ENCODE measurements around the gene KIAA0753. TPM values are rescaled to one million over a fixed set of nuclear protein-coding genes. Genes with fewer than 3 reads are reported as not detected.

Gene KIAA0753
- total RNA-seq, 1 experiment from 2014 or later = 13.0 TPM

DNA sequence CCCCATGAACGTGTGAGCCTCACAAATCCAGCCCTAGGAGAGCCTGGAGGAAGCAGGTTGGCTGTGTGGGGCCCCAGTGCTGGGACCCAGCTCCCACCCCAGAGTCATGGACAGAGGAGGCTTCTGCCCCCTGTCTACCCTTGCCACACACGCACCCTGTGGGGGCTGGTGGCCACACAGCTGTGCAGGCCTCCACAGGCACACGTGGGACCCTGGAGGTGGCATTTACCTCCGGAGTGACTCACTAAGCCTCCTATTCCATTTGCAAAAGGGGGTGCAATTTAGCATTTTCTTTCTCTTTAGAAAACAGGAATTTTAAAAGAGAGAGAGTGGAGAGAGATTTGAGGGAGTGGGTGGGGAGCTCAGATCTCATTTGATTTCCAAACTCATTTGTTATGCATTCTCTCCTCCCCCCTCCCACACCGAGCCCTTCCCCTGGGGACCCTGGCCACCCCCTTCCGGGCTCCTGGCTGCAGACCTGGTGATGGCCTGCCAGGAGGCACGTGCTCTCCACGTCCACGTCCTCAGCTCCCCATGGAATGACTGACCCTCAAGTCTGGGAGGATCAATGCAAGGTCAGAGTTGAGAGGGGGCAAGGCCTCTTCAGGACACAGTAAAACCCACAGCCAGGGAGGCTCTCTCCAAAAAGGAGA lies 91.0 kb downstream of the KIAA0753 start:
- CTCF ChIA-PET = no interaction called here

GRCh38 chr17:6548578-6549330 lies 91.8 kb downstream of the KIAA0753 start:
- H3K4me3 ChIP-seq (ENCODE audit: low read depth in 2 of 2, low read length in 2 of 2) = no peak overlapping the region
- TF ChIP-seq SIN3A (IDR thresholded peaks at IDR 0.05; ENCODE audit: borderline replicate concordance, insufficient read depth, low read depth, low read length) (no peak), TCF7L2 (IDR thresholded peaks at IDR 0.05; ENCODE audit: low read depth, low read length) (no peak), CTCF (IDR thresholded peaks at IDR 0.05) (no peak), POLR2AphosphoS5 (IDR thresholded peaks at IDR 0.05; ENCODE audit: low read depth, low read length) (no peak)
- TF ChIP-seq, protein P1, sequence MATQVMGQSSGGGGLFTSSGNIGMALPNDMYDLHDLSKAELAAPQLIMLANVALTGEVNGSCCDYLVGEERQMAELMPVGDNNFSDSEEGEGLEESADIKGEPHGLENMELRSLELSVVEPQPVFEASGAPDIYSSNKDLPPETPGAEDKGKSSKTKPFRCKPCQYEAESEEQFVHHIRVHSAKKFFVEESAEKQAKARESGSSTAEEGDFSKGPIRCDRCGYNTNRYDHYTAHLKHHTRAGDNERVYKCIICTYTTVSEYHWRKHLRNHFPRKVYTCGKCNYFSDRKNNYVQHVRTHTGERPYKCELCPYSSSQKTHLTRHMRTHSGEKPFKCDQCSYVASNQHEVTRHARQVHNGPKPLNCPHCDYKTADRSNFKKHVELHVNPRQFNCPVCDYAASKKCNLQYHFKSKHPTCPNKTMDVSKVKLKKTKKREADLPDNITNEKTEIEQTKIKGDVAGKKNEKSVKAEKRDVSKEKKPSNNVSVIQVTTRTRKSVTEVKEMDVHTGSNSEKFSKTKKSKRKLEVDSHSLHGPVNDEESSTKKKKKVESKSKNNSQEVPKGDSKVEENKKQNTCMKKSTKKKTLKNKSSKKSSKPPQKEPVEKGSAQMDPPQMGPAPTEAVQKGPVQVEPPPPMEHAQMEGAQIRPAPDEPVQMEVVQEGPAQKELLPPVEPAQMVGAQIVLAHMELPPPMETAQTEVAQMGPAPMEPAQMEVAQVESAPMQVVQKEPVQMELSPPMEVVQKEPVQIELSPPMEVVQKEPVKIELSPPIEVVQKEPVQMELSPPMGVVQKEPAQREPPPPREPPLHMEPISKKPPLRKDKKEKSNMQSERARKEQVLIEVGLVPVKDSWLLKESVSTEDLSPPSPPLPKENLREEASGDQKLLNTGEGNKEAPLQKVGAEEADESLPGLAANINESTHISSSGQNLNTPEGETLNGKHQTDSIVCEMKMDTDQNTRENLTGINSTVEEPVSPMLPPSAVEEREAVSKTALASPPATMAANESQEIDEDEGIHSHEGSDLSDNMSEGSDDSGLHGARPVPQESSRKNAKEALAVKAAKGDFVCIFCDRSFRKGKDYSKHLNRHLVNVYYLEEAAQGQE (IDR thresholded peaks at IDR 0.05; ENCODE audit: insufficient read depth in 1 of 2, low read depth in 2 of 2, low read length in 1 of 2) = no peak
- CTCF ChIA-PET = no interaction called here
- no TSS peak for BruUV-seq (replicated peaks)
- no peaks in the 10 kb centered on the region for H3K36me3 ChIP-seq (ENCODE audit: control insufficient read depth, insufficient read depth, low read length)
- no peaks in the 10 kb centered on the region for H3K9me3 ChIP-seq (ENCODE audit: control insufficient read depth, insufficient read depth, low read depth, low read length)
- no peak overlapping the region for H3K27ac ChIP-seq (ENCODE audit: low read length)
- no peaks in the 10 kb centered on the region for H3K4me1 ChIP-seq (ENCODE audit: control insufficient read depth, insufficient read depth, low read length)
- intact Hi-C loops (cut with micrococcal nuclease; ENCODE audit: unreplicated experiment) = no loop called here
- ATAC-seq (no peak), DNase-seq (ENCODE audit: low read depth, low spot score) (no peak)
- POLR2A ChIA-PET = no interaction called here
- no peaks in the 10 kb centered on the region for H3K27me3 ChIP-seq (ENCODE audit: control insufficient read depth, insufficient read depth, low read length)
- in situ Hi-C loops (cut with HindIII; ENCODE audit: low pct_unique_long_range_greater_than_20kb, low sequenced_read_pairs) = no loop called here

More for the DNA sequence above, 91.0 kb downstream of the KIAA0753 start:
- no peaks in the 10 kb centered on the region for H3K4me1 ChIP-seq (ENCODE audit: control insufficient read depth, insufficient read depth, low read length)
- H3K27me3 ChIP-seq (ENCODE audit: control insufficient read depth, insufficient read depth, low read length) = no peaks in the 10 kb centered on the region
- POLR2A ChIA-PET = no interaction called here
- in situ Hi-C loops (cut with HindIII; ENCODE audit: low pct_unique_long_range_greater_than_20kb, low sequenced_read_pairs) = no loop called here
- intact Hi-C loops (cut with micrococcal nuclease; ENCODE audit: unreplicated experiment) = no loop called here
- DNase-seq (ENCODE audit: low read depth, low spot score) (no peak), ATAC-seq (no peak)
- no peak overlapping the region for H3K27ac ChIP-seq (ENCODE audit: low read length)
- H3K4me3 ChIP-seq (ENCODE audit: low read depth in 2 of 2, low read length in 2 of 2) = no peak overlapping the region
- no TSS peak for BruUV-seq (replicated peaks)
- TF ChIP-seq CTCF (IDR thresholded peaks at IDR 0.05) = no peak
- TF ChIP-seq, protein P1 (IDR thresholded peaks at IDR 0.05; ENCODE audit: insufficient read depth in 1 of 2, low read depth in 2 of 2, low read length in 1 of 2) = no peak
- TF ChIP-seq TCF7L2 (IDR thresholded peaks at IDR 0.05; ENCODE audit: low read depth, low read length) = no peak
- TF ChIP-seq SIN3A (IDR thresholded peaks at IDR 0.05; ENCODE audit: borderline replicate concordance, insufficient read depth, low read depth, low read length) = no peak
- no peak for TF ChIP-seq POLR2AphosphoS5 (IDR thresholded peaks at IDR 0.05; ENCODE audit: low read depth, low read length)
- H3K36me3 ChIP-seq (ENCODE audit: control insufficient read depth, insufficient read depth, low read length) = no peaks in the 10 kb centered on the region
- H3K9me3 ChIP-seq (ENCODE audit: control insufficient read depth, insufficient read depth, low read depth, low read length) = no peaks in the 10 kb centered on the region

Data from Panc1 (cell line).